ENCODE measurements around the gene AIG1.

DNA sequence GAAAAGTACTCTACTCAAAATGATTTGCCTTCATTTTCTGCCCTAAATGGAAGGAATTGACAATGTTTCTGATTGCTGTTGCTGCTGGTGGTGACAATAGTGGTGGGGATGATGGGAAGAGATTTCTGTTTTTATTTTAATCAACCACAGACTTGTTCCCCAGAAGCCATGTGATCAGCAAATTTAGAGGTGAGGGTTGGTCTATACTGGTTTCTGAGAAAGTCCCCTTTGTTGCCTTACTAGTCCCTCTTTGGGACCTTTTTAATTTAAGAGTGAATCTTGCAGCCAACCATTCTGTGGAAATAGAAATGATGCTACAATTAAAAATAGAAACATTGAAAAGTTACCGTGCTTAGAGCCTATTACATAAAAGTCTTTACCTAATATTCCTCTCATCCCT is 43.2 kb downstream of the AIG1 start:
- no peak for TF ChIP-seq POLR2A (IDR thresholded peaks at IDR 0.05)
- TF ChIP-seq, protein P1, sequence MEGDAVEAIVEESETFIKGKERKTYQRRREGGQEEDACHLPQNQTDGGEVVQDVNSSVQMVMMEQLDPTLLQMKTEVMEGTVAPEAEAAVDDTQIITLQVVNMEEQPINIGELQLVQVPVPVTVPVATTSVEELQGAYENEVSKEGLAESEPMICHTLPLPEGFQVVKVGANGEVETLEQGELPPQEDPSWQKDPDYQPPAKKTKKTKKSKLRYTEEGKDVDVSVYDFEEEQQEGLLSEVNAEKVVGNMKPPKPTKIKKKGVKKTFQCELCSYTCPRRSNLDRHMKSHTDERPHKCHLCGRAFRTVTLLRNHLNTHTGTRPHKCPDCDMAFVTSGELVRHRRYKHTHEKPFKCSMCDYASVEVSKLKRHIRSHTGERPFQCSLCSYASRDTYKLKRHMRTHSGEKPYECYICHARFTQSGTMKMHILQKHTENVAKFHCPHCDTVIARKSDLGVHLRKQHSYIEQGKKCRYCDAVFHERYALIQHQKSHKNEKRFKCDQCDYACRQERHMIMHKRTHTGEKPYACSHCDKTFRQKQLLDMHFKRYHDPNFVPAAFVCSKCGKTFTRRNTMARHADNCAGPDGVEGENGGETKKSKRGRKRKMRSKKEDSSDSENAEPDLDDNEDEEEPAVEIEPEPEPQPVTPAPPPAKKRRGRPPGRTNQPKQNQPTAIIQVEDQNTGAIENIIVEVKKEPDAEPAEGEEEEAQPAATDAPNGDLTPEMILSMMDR (IDR thresholded peaks at IDR 0.05), result no peak

Measured in adrenal gland (tissue), 5 donors.